HEK293 (cell line): Measurements from ENCODE around the gene LDAF1.

Experiments used
- CTCF ChIA-PET: fragments of 350-600 bp; formaldehyde crosslinking; extraction: SDS; loops from one replicate; lab custom pipeline; 2021; ENCODE audit warnings: antibody characterized with exemption; lab: Yijun Ruan, JAX
- POLR2A ChIA-PET: fragments of 300-600 bp; formaldehyde crosslinking; extraction: SDS; loops from one replicate; lab custom pipeline; 2020; ENCODE audit warnings: antibody characterized with exemption, inconsistent platforms; lab: Yijun Ruan, JAX
- H3K27ac ChIP-seq: fragments of 200-500 bp; sonication (Bioruptor generic); 2 replicates; pipeline ENCODE4 v1.5.1; 2014; ENCODE audit warnings: low read depth, low read length, control low read depth, inconsistent platforms; ENCODE audit errors: extremely low read depth
- H3K36me3 ChIP-seq, 2 experiments: fragments of 200-500 bp in 1 of 2; sonication (Bioruptor generic) in 1 of 2; 1 replicate in 1 of 2; 2 replicates in 1 of 2; pipeline ENCODE4 v1.5.1; 2014 to 2017; ENCODE audit warnings: inconsistent platforms in 2 of 2, low read length in 2 of 2; ENCODE audit not compliant: control insufficient read depth in 2 of 2, insufficient read depth in 1 of 2
- H3K4me1 ChIP-seq: fragments of 200-500 bp; sonication (Bioruptor generic); 2 replicates; pipeline ENCODE4 v1.5.1; 2014; ENCODE audit warnings: mild to moderate bottlenecking, low read length, inconsistent platforms; ENCODE audit not compliant: control insufficient read depth, insufficient read depth
- H3K4me3 ChIP-seq: 2 replicates; pipeline ENCODE4 v1.5.1; 2011; ENCODE audit warnings: low read depth, mild to moderate bottlenecking, control low read depth, low read length, moderate library complexity
- H3K9me3 ChIP-seq: fragments of 200-500 bp; sonication (Bioruptor generic); 2 replicates; pipeline ENCODE4 v1.5.1; 2014; ENCODE audit warnings: low read depth, low read length, inconsistent platforms; ENCODE audit not compliant: control insufficient read depth, insufficient read depth
- GLI2 ChIP-seq: fragments of 450-650 bp; formaldehyde crosslinking; IDR thresholded peaks from 2 replicates; pipeline ENCODE4; 2017; ENCODE audit warnings: missing biosample characterization, missing genetic modification characterization, low read depth, borderline replicate concordance
- HOXD13 ChIP-seq: sonication (generic); formaldehyde crosslinking; IDR thresholded peaks from 2 replicates; pipeline ENCODE4 v1.8.0; 2022; ENCODE audit warnings: missing genetic modification reagents, borderline replicate concordance
- PRDM1 ChIP-seq: fragments of 450-650 bp; formaldehyde crosslinking; IDR thresholded peaks from 2 replicates; pipeline ENCODE4; 2016; ENCODE audit warnings: missing biosample characterization, missing genetic modification characterization
- PRDM6 ChIP-seq: fragments of 450-650 bp; formaldehyde crosslinking; IDR thresholded peaks from 2 replicates; pipeline ENCODE4 v1.5.1; 2017; ENCODE audit warnings: missing biosample characterization, missing genetic modification characterization
- ZFP41 ChIP-seq: fragments of 450-650 bp; formaldehyde crosslinking; IDR thresholded peaks from 2 replicates; pipeline ENCODE4 v1.5.1; 2016; ENCODE audit warnings: missing biosample characterization, missing genetic modification characterization, borderline replicate concordance
- ZNF311 ChIP-seq: fragments of 450-650 bp; formaldehyde crosslinking; IDR thresholded peaks from 2 replicates; pipeline ENCODE4 v1.5.1; 2017; ENCODE audit warnings: missing biosample characterization, missing genetic modification characterization, borderline replicate concordance
- ZNF404 ChIP-seq: fragments of 450-650 bp; formaldehyde crosslinking; IDR thresholded peaks from 2 replicates; pipeline ENCODE4 v1.5.1; 2017; ENCODE audit warnings: missing biosample characterization, missing genetic modification characterization
- ZNF529 ChIP-seq: fragments of 450-650 bp; formaldehyde crosslinking; IDR thresholded peaks from 2 replicates; pipeline ENCODE4 v1.5.1; 2017; ENCODE audit warnings: missing genetic modification characterization, missing biosample characterization; ENCODE audit not compliant: insufficient replicate concordance
- ZNF596 ChIP-seq: fragments of 450-650 bp; IDR thresholded peaks from 2 replicates; pipeline ENCODE4 v1.5.0; 2018; ENCODE audit warnings: missing biosample characterization, mild to moderate bottlenecking, missing genetic modification characterization, moderate library complexity
- ZNF623 ChIP-seq: fragments of 450-650 bp; formaldehyde crosslinking; IDR thresholded peaks from 2 replicates; pipeline ENCODE4 v1.5.1; 2016; ENCODE audit warnings: missing biosample characterization, missing genetic modification characterization
- ZNF660 ChIP-seq: fragments of 450-650 bp; IDR thresholded peaks from 2 replicates; pipeline ENCODE4 v1.5.1; 2018; ENCODE audit warnings: missing biosample characterization, mild to moderate bottlenecking, missing genetic modification characterization
- TF ChIP-seq, protein P1 (sequence below): fragments of 450-650 bp; formaldehyde crosslinking; IDR thresholded peaks from 2 replicates; pipeline ENCODE4 v1.5.1; 2016; ENCODE audit warnings: missing biosample characterization, missing genetic modification characterization
- TF ChIP-seq, protein P2 (sequence below): fragments of 450-650 bp; formaldehyde crosslinking; IDR thresholded peaks from 2 replicates; pipeline ENCODE4 v1.5.1; 2016; ENCODE audit warnings: missing biosample characterization, missing genetic modification characterization

Gene LDAF1

DNA sequence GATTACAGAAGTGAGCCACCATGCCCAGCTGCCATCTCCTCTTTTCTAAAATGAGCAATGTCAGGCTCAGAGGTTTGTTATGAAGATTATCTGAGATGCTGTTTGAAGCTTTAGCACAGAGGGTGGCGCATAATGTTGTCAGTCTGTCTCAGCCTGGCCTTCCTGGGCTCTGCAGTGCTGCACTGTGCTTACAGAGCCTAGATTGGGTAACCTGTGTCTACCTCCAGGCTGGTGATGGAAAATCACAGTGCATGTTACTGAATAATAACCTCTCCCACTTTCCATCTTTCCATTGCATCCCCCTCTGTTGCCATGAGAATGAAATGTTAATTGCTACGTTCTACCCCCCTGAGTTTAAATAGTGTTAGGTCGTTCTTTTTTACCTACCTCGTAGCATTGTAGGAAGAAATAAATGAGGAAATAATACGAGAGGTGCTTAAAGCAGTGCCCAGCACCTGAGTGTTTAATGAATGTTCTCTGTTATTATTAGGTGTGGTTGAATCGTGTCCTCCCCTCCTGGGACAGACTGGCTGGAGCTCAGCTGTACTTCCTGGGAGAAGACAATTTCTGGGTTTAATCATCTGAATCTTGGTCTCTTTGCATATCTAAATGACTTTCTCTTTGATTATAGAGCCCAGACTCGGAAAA lies 6.2 kb downstream of the LDAF1 start:
- Histone ChIP-seq H3K4me1 (no peaks in the 10 kb centered on the region), H3K27ac (no peak overlapping the region), H3K36me3 (peaks cover 4 to 28% of the 10 kb centered on the region in 2 experiments; a peak in 2 of 3 replicates), H3K9me3 (no peaks in the 10 kb centered on the region), H3K4me3 (no peak overlapping the region)
- CTCF ChIA-PET = interaction anchor here (1.4 kb wide), 1 partner anchor 8 kb away, joined by 3 read pairs; no protein-coding TSS in a partner anchor
- POLR2A ChIA-PET = no interaction called here
- no peak for TF ChIP-seq PRDM6

DNA sequence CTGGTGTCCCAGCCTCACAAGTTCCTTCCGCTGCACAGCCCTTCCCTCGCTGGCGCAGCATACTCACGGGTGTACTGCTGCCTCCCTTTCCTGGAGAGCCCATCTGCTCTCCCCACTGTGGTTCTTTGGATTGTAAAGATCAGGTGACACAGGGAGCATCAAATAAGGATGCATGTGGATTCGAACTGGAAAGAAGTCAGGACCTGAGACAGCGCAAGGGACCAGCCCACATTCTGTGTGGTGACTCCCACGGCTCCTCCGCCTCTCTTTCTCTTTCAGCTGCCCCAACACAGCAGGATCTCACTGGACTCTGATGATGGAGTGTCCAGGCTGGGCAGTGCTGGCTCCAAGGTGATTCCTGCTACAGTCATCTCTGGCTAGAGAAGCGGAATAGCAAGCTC lies 8.1 kb downstream of the LDAF1 start:
- ChIA-PET CTCF (interaction anchor here (0.7 to 1.4 kb wide), 2 partner anchors 22 to 134 kb away, joined by 5 read pairs; no protein-coding TSS in a partner anchor), POLR2A (no interaction called here)
- Histone ChIP-seq H3K27ac (no peak overlapping the region), H3K4me3 (no peak overlapping the region), H3K36me3 (peaks cover 4 to 36% of the 10 kb centered on the region in 2 experiments; a peak in 2 of 3 replicates), H3K4me1 (no peaks in the 10 kb centered on the region), H3K9me3 (no peaks in the 10 kb centered on the region)
- no peak for TF ChIP-seq PRDM1 (tag by site-specific recombination)
- TF ChIP-seq, protein P1, sequence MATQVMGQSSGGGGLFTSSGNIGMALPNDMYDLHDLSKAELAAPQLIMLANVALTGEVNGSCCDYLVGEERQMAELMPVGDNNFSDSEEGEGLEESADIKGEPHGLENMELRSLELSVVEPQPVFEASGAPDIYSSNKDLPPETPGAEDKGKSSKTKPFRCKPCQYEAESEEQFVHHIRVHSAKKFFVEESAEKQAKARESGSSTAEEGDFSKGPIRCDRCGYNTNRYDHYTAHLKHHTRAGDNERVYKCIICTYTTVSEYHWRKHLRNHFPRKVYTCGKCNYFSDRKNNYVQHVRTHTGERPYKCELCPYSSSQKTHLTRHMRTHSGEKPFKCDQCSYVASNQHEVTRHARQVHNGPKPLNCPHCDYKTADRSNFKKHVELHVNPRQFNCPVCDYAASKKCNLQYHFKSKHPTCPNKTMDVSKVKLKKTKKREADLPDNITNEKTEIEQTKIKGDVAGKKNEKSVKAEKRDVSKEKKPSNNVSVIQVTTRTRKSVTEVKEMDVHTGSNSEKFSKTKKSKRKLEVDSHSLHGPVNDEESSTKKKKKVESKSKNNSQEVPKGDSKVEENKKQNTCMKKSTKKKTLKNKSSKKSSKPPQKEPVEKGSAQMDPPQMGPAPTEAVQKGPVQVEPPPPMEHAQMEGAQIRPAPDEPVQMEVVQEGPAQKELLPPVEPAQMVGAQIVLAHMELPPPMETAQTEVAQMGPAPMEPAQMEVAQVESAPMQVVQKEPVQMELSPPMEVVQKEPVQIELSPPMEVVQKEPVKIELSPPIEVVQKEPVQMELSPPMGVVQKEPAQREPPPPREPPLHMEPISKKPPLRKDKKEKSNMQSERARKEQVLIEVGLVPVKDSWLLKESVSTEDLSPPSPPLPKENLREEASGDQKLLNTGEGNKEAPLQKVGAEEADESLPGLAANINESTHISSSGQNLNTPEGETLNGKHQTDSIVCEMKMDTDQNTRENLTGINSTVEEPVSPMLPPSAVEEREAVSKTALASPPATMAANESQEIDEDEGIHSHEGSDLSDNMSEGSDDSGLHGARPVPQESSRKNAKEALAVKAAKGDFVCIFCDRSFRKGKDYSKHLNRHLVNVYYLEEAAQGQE (tag by site-specific recombination) = peak; percentile 92

- TF ChIP-seq ZNF404 (tag by site-specific recombination) = no peak
- TF ChIP-seq ZNF529 (tag by site-specific recombination) = no peak
- no peak for TF ChIP-seq ZNF623 (tag by site-specific recombination)
- no peak for TF ChIP-seq ZNF660 (tag by site-specific recombination)
- no peak for TF ChIP-seq GLI2
- TF ChIP-seq ZNF311 = no peak
- TF ChIP-seq, protein P2, sequence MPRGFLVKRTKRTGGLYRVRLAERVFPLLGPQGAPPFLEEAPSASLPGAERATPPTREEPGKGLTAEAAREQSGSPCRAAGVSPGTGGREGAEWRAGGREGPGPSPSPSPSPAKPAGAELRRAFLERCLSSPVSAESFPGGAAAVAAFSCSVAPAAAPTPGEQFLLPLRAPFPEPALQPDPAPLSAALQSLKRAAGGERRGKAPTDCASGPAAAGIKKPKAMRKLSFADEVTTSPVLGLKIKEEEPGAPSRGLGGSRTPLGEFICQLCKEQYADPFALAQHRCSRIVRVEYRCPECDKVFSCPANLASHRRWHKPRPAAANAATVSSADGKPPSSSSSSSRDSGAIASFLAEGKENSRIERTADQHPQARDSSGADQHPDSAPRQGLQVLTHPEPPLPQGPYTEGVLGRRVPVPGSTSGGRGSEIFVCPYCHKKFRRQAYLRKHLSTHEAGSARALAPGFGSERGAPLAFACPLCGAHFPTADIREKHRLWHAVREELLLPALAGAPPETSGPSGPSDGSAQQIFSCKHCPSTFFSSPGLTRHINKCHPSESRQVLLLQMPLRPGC (tag by site-specific recombination) = no peak
- no peak for TF ChIP-seq ZNF596 (tag by site-specific recombination)
- TF ChIP-seq ZFP41 (tag by site-specific recombination) = no peak
- no peak for TF ChIP-seq HOXD13 (CRISPR knock-in tag)
- Histone ChIP-seq H3K27ac (no peak overlapping the region), H3K36me3 (peaks cover 4 to 37% of the 10 kb centered on the region in 2 experiments; a peak in 2 of 3 replicates), H3K9me3 (no peaks in the 10 kb centered on the region), H3K4me1 (no peaks in the 10 kb centered on the region), H3K4me3 (no peak overlapping the region)
- ChIA-PET CTCF (interaction anchor here (0.7 kb wide), 1 partner anchor 348 kb away, joined by 4 read pairs; no protein-coding TSS in a partner anchor), POLR2A (interaction anchor here (1.1 kb wide), 1 partner anchor 21 kb away, joined by 3 read pairs; no protein-coding TSS in a partner anchor)
Observed at GRCh38 chr16:21167360-21167759, 8.9 kb downstream of the LDAF1 start.
